Heart left ventricle (tissue), 13 donors: ENCODE results near the gene ABCA10.

Experiments used
- CTCF ChIP-seq, 12 donors: fragments of 200-600 bp; sonication (generic) in 4 of 12; IDR thresholded peaks; one replicate each; pipeline versions ENCODE4 v1.5.0 to v1.8.0; 2018 to 2022; ENCODE audit warnings: antibody characterized with exemption in 12 of 12, mild to moderate bottlenecking in 5 of 12
- POLR2A ChIP-seq, 2 donors: fragments of 450-650 bp; IDR thresholded peaks; one replicate each; pipeline ENCODE4 v1.6.1; 2017; ENCODE audit warnings: antibody characterized with exemption in 2 of 2, mild to moderate bottlenecking in 2 of 2, moderate library complexity in 2 of 2
- donor health status: ischemic (EF 13 %, LVEDD 7.1; RV severe dilation, severe dysfunction).
- donor health status: DM: no; HTN: yes; CAD: no.
- donor health status: DM: no; HTN: no; CAD: no.
- donor health status: ischemic (EF 25% LVEDD 6.9; RV normal size, moderate dysfunction).
- donor health status: ischemic (EF 25% LVEDD 5.7; RV mildly dilated, moderate dysfunction).
- donor health status: ischemic (EF 35%, LVEDD 5.7; RV mildly dilated, moderate dysfunction).
- donor health status: nonischemic (EF 11% LVEDD 7.7; RV severe dilation, severe dysfunction).
- donor health status: DM: yes; HTN: yes; CAD: no.
- donor health status: PGD.
- donor health status: ischemic (EF 29% LVEDD 5.4; RV normal size, mild dysfunction).
- donor health status: nonischemic (EF 23%, LVEDD 6.1; RV moderate dilation, normal function).

GRCh38 chr17:69235338-69236058, 6.9 kb upstream of the ABCA10 start:
- TF ChIP-seq POLR2A (IDR thresholded peaks at IDR 0.05) (no peak), CTCF (IDR thresholded peaks at IDR 0.05) (peak; percentile 63 to 85 (median 76))
